Hindlimb muscle (tissue), 1 donor: ENCODE data around the gene MBP. TPM values are rescaled to one million over a fixed set of nuclear protein-coding genes. Genes with fewer than 3 reads are reported as not detected.

Experiments used
- DNase-seq: peaks from one replicate; pipeline ENCODE4 v3.0.0-alpha.2; 2013
- polyA plus RNA-seq: library from polyadenylated mRNA; unstranded; fragments of 120-200 nt; gene quantifications from one replicate; pipeline ENCODE4 v1.2.1, GENCODE V29; 2013; ENCODE audit not compliant: insufficient read length

The MBP gene
- polyA plus RNA-seq, 1 donor: 18.5 TPM

- DNase-seq: no peak
Observed at GRCh38 chr18:77082316-77082955, 50.1 kb downstream of the MBP start.

GRCh38 chr18:77081390-77081778 lies 51.2 kb downstream of the MBP start:
- no peak for DNase-seq

- no peak for DNase-seq
Observed at GRCh38 chr18:77079954-77080682, 52.5 kb downstream of the MBP start.

- DNase-seq: no peak
Observed at GRCh38 chr18:77079088-77079487, 53.5 kb downstream of the MBP start.

- DNase-seq: no peak
Observed at GRCh38 chr18:77078690-77079070, 53.9 kb downstream of the MBP start.

GRCh38 chr18:77077941-77078689 lies 54.5 kb downstream of the MBP start:
- DNase-seq: no peak

GRCh38 chr18:77077401-77077800 lies 55.2 kb downstream of the MBP start:
- DNase-seq: no peak

- no peak for DNase-seq
Observed at GRCh38 chr18:77076111-77076510, 56.5 kb downstream of the MBP start.

- DNase-seq: no peak
Observed at GRCh38 chr18:77074431-77074830, 58.2 kb downstream of the MBP start.

- DNase-seq: no peak
Observed at GRCh38 chr18:77073336-77074093, 59.1 kb downstream of the MBP start.

GRCh38 chr18:77072566-77072965 lies 60.0 kb downstream of the MBP start:
- no peak for DNase-seq

GRCh38 chr18:77071711-77072292 lies 60.8 kb downstream of the MBP start:
- DNase-seq: no peak

- DNase-seq: no peak
Observed at GRCh38 chr18:77071061-77071460, 61.5 kb downstream of the MBP start.

- no peak for DNase-seq
Observed at GRCh38 chr18:77070627-77071026, 62.0 kb downstream of the MBP start.

GRCh38 chr18:77069931-77070330 lies 62.7 kb downstream of the MBP start:
- DNase-seq: no peak

- no peak for DNase-seq
Observed at GRCh38 chr18:77069482-77069881, 63.1 kb downstream of the MBP start.

GRCh38 chr18:77068321-77069312 lies 64.0 kb downstream of the MBP start:
- DNase-seq: no peak

GRCh38 chr18:77067291-77068061 lies 65.1 kb downstream of the MBP start:
- DNase-seq: no peak

GRCh38 chr18:77066689-77067088 lies 65.9 kb downstream of the MBP start:
- no peak for DNase-seq

GRCh38 chr18:77066101-77066500 lies 66.5 kb downstream of the MBP start:
- DNase-seq: no peak
